GM12891 (cell line): Measurements from ENCODE around the gene RAP2C.

ENCODE experiments used
- PAX5 ChIP-seq: IDR thresholded peaks from 2 replicates; pipeline ENCODE4 v1.6.1; 2011; ENCODE audit warnings: low read length, moderate library complexity, mild to moderate bottlenecking; ENCODE audit not compliant: insufficient read depth, severe bottlenecking
- POLR2A ChIP-seq: IDR thresholded peaks from 2 replicates; pipeline ENCODE4 v1.6.1; 2011; ENCODE audit warnings: low read depth, low read length, control low read depth
- POLR2AphosphoS5 ChIP-seq: IDR thresholded peaks from 2 replicates; pipeline ENCODE4 v1.6.1; 2011; ENCODE audit warnings: low read depth, low read length, control low read depth
- POU2F2 ChIP-seq: IDR thresholded peaks from 2 replicates; pipeline ENCODE4 v1.6.1; 2011; ENCODE audit warnings: low read depth, mild to moderate bottlenecking, control low read depth, low read length, moderate library complexity
- SPI1 ChIP-seq: IDR thresholded peaks from 2 replicates; pipeline ENCODE4 v1.6.1; 2011; ENCODE audit warnings: low read depth, low read length, control low read depth
- TAF1 ChIP-seq: IDR thresholded peaks from 2 replicates; pipeline ENCODE4 v1.6.1; 2011; ENCODE audit warnings: low read depth, low read length, control low read depth

- TF ChIP-seq POLR2A (no peak), SPI1 (no peak), POLR2AphosphoS5 (no peak), TAF1 (no peak), POU2F2 (no peak), PAX5 (no peak)
These were observed 54.2 kb downstream of the RAP2C start for GRCh38 chrX:132165005-132165404.
